Liver (tissue), 9 donors: ENCODE data around the gene PSMD6. TPM values are rescaled to one million over a fixed set of nuclear protein-coding genes. Genes with fewer than 3 reads are reported as not detected.

Source experiments
- DNase-seq: peaks from one replicate; pipeline ENCODE4 v3.0.0-alpha.2; 2017; ENCODE audit warnings: low spot score
- H3K27ac ChIP-seq, 2 donors: one replicate each; pipeline ENCODE4 v1.7.0; 2013; ENCODE audit warnings: inconsistent platforms in 2 of 2, low read length in 2 of 2, control low read depth in 1 of 2, low read depth in 1 of 2, mild to moderate bottlenecking in 1 of 2
- H3K27me3 ChIP-seq, 4 donors: one replicate each; pipeline versions ENCODE4 v1.6.1 to v1.7.0; 2013; ENCODE audit warnings: low read length in 3 of 4, inconsistent platforms in 1 of 4, mild to moderate bottlenecking in 1 of 4, moderate library complexity in 1 of 4; ENCODE audit not compliant: control insufficient read depth in 4 of 4, insufficient read depth in 4 of 4
- H3K36me3 ChIP-seq, 4 donors: one replicate each; pipeline versions ENCODE4 v1.6.1 to v1.7.0; 2013; ENCODE audit warnings: low read length in 3 of 4, mild to moderate bottlenecking in 3 of 4, low read depth in 1 of 4, moderate library complexity in 1 of 4; ENCODE audit not compliant: control insufficient read depth in 4 of 4, insufficient read depth in 3 of 4
- H3K4me1 ChIP-seq, 4 donors: one replicate each; pipeline versions ENCODE4 v1.6.1 to v1.7.0; 2013; ENCODE audit warnings: low read length in 3 of 4, mild to moderate bottlenecking in 3 of 4, moderate library complexity in 1 of 4; ENCODE audit not compliant: control insufficient read depth in 4 of 4, insufficient read depth in 4 of 4
- H3K4me3 ChIP-seq, 3 donors: one replicate each; pipeline versions ENCODE4 v1.6.1 to v1.7.0; 2013; ENCODE audit warnings: low read length in 3 of 3, control low read depth in 1 of 3, low read depth in 1 of 3, mild to moderate bottlenecking in 1 of 3
- H3K9ac ChIP-seq, 2 donors: one replicate each; pipeline ENCODE4 v1.7.0; 2013; ENCODE audit warnings: low read length in 2 of 2, mild to moderate bottlenecking in 2 of 2, moderate library complexity in 2 of 2, control low read depth in 1 of 2, low read depth in 1 of 2
- H3K9me3 ChIP-seq, 4 donors: one replicate each; pipeline versions ENCODE4 v1.6.1 to v1.7.0; 2013; ENCODE audit warnings: low read length in 3 of 4; ENCODE audit not compliant: control insufficient read depth in 4 of 4
- EGR1 ChIP-seq, 2 donors: IDR thresholded peaks; 2 replicates each; pipeline ENCODE4 v1.6.1; 2016 to 2018; ENCODE audit warnings: antibody characterized with exemption in 2 of 2, low read depth in 2 of 2
- FOXA1 ChIP-seq: IDR thresholded peaks from 2 replicates; pipeline ENCODE4 v1.6.1; 2016; ENCODE audit warnings: antibody characterized with exemption
- FOXA2 ChIP-seq: IDR thresholded peaks from 2 replicates; pipeline ENCODE4 v1.6.1; 2016; ENCODE audit warnings: antibody characterized with exemption
- GABPA ChIP-seq, 2 donors: IDR thresholded peaks in 1 of 2; conservative IDR thresholded peaks in 1 of 2; 2 replicates each; pipeline ENCODE4 v1.6.1; 2016; ENCODE audit warnings: antibody characterized with exemption in 2 of 2, mild to moderate bottlenecking in 1 of 2, moderate library complexity in 1 of 2
- HNF4A ChIP-seq, 2 donors: conservative IDR thresholded peaks; 2 replicates each; pipeline ENCODE4 v1.6.1; 2016; ENCODE audit warnings: antibody characterized with exemption in 2 of 2, mild to moderate bottlenecking in 2 of 2
- HNF4G ChIP-seq: IDR thresholded peaks from 2 replicates; pipeline ENCODE4 v1.6.1; 2016; ENCODE audit warnings: antibody characterized with exemption
- JUND ChIP-seq, 2 donors: IDR thresholded peaks; 2 replicates each; pipeline ENCODE4 v1.6.1; 2016; ENCODE audit warnings: antibody characterized with exemption in 2 of 2
- MAX ChIP-seq: IDR thresholded peaks from 2 replicates; pipeline ENCODE4 v1.6.1; 2016; ENCODE audit warnings: antibody characterized with exemption
- NR2F2 ChIP-seq: IDR thresholded peaks from 2 replicates; pipeline ENCODE4 v1.6.1; 2016; ENCODE audit warnings: antibody characterized with exemption
- RXRA ChIP-seq, 2 donors: IDR thresholded peaks; 2 replicates each; pipeline ENCODE4 v1.6.1; 2017 to 2018; ENCODE audit warnings: antibody characterized with exemption in 2 of 2, mild to moderate bottlenecking in 1 of 2
- SP1 ChIP-seq: IDR thresholded peaks from 2 replicates; pipeline ENCODE4 v1.6.1; 2018; ENCODE audit warnings: antibody characterized with exemption, mild to moderate bottlenecking
- TAF1 ChIP-seq: conservative IDR thresholded peaks from 2 replicates; pipeline ENCODE4 v1.6.1; 2016; ENCODE audit warnings: antibody characterized with exemption, mild to moderate bottlenecking
- YY1 ChIP-seq: IDR thresholded peaks from 2 replicates; pipeline ENCODE4 v1.6.1; 2016; ENCODE audit warnings: antibody characterized with exemption, mild to moderate bottlenecking
- ZBTB33 ChIP-seq: IDR thresholded peaks from 2 replicates; pipeline ENCODE4 v1.6.1; 2016; ENCODE audit warnings: antibody characterized with exemption
- WGBS: extraction: QIAGEN DNeasy Blood & Tissue Kit; methylation state at CpG from one replicate; pipeline ENCODE4 v1.1.7; 2013; 5-methylcytosine and 5-hydroxymethylcytosine counted together
- polyA plus RNA-seq, 2 donors: library from polyadenylated mRNA; stranded (reverse) in 1 of 2; unstranded in 1 of 2; fragments of 200-250 nt in 1 of 2; fragments of >200 nt in 1 of 2; fragmentation: Nextera tagmentation in 1 of 2; extraction: Ambion mirVana in 1 of 2; gene quantifications; one replicate each; pipeline versions ENCODE4 v1.2.1 to v1.2.3, GENCODE V29; 2013 to 2015
- total RNA-seq, 2 donors: library from RNA; depleted of rRNA; stranded (reverse); fragments of >200 nt; gene quantifications; one replicate each; pipeline ENCODE4 v1.2.3, GENCODE V29; 2014
- TF ChIP-seq, protein P1 (sequence below): IDR thresholded peaks from 2 replicates; pipeline ENCODE4 v1.6.1; 2016; ENCODE audit warnings: antibody characterized with exemption
- TF ChIP-seq, protein P2 (sequence below): fragments of 150-350 bp; IDR thresholded peaks from 2 replicates; pipeline ENCODE4 v1.5.1; 2017; ENCODE audit warnings: improper control_type of control experiment, low read depth, low read length; ENCODE audit not compliant: missing input control
- donor health status: healthy.
- donor health status: healthy.
- donor health status: healthy.
- donor health status: healthy.
- donor health status: healthy.

Gene PSMD6
- total and polyA plus RNA-seq, 4 donors, result 49.3 to 72.7 (median 54.9) TPM

- peaks cover 0 to 5% (median 2%) of the 10 kb centered on the region in 4 donors for H3K9me3 ChIP-seq
- TF ChIP-seq FOXA1, result no peak
- no peak for TF ChIP-seq SP1
- TF ChIP-seq EGR1 (IDR thresholded peaks at IDR 0.05; ENCODE audit: low read depth in 2 of 2), result no peak
- TF ChIP-seq, protein P1, sequence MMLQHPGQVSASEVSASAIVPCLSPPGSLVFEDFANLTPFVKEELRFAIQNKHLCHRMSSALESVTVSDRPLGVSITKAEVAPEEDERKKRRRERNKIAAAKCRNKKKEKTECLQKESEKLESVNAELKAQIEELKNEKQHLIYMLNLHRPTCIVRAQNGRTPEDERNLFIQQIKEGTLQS, result no peak
- TF ChIP-seq GABPA (IDR thresholded peaks at IDR 0.05 in 1 of 2, conservative IDR thresholded peaks at IDR 0.05 in 1 of 2), result no peak
- TF ChIP-seq JUND (IDR thresholded peaks at IDR 0.05), result no peak
- no peak for TF ChIP-seq RXRA (IDR thresholded peaks at IDR 0.05)
- TF ChIP-seq MAX, result no peak
- TF ChIP-seq ZBTB33, result no peak
- no peak for TF ChIP-seq TAF1
- no peak for TF ChIP-seq HNF4A (conservative IDR thresholded peaks at IDR 0.05)
- TF ChIP-seq, protein P2, sequence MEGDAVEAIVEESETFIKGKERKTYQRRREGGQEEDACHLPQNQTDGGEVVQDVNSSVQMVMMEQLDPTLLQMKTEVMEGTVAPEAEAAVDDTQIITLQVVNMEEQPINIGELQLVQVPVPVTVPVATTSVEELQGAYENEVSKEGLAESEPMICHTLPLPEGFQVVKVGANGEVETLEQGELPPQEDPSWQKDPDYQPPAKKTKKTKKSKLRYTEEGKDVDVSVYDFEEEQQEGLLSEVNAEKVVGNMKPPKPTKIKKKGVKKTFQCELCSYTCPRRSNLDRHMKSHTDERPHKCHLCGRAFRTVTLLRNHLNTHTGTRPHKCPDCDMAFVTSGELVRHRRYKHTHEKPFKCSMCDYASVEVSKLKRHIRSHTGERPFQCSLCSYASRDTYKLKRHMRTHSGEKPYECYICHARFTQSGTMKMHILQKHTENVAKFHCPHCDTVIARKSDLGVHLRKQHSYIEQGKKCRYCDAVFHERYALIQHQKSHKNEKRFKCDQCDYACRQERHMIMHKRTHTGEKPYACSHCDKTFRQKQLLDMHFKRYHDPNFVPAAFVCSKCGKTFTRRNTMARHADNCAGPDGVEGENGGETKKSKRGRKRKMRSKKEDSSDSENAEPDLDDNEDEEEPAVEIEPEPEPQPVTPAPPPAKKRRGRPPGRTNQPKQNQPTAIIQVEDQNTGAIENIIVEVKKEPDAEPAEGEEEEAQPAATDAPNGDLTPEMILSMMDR, result no peak
- no peak for TF ChIP-seq NR2F2
- TF ChIP-seq YY1, result no peak
- TF ChIP-seq FOXA2, result no peak
These were observed 30.3 kb upstream of the PSMD6 start for GRCh38 chr3:64053581-64053980.

GRCh38 chr3:64053117-64053516 lies 29.8 kb upstream of the PSMD6 start:
- Histone ChIP-seq H3K4me3 (no peak overlapping the region), H3K9ac (no peak overlapping the region), H3K4me1 (no peaks in the 10 kb centered on the region), H3K27ac (no peak overlapping the region), H3K27me3 (peaks cover 0 to 11% (median 0%) of the 10 kb centered on the region in 4 donors), H3K36me3 (no peaks in the 10 kb centered on the region), H3K9me3 (peaks cover 0 to 5% (median 2%) of the 10 kb centered on the region in 4 donors)
- no peak for TF ChIP-seq HNF4G
- TF ChIP-seq, protein P2, result no peak
- no peak for TF ChIP-seq YY1
- TF ChIP-seq JUND (IDR thresholded peaks at IDR 0.05), result no peak
- TF ChIP-seq GABPA (IDR thresholded peaks at IDR 0.05 in 1 of 2, conservative IDR thresholded peaks at IDR 0.05 in 1 of 2), result no peak
- TF ChIP-seq ZBTB33, result no peak
- TF ChIP-seq, protein P1, result no peak
- no peak for TF ChIP-seq EGR1 (IDR thresholded peaks at IDR 0.05; ENCODE audit: low read depth in 2 of 2)
- DNase-seq, result no peak

More at GRCh38 chr3:64053581-64053980, 30.3 kb upstream of the PSMD6 start:
- 67% methylated on average over 3 of the region's 3 CpGs for WGBS
- no peak overlapping the region for H3K9ac ChIP-seq
- no peaks in the 10 kb centered on the region for H3K4me1 ChIP-seq
- H3K27ac ChIP-seq, result no peak overlapping the region
- peaks cover 0 to 11% (median 0%) of the 10 kb centered on the region in 4 donors for H3K27me3 ChIP-seq
- no peak overlapping the region for H3K4me3 ChIP-seq
- no peaks in the 10 kb centered on the region for H3K36me3 ChIP-seq
- no peak for DNase-seq
